Transverse colon (tissue), 4 donors: Measurements from ENCODE around the gene RTL10. TPM values are rescaled to one million over a fixed set of nuclear protein-coding genes. Genes with fewer than 3 reads are reported as not detected.

Experiments used
- DNase-seq: peaks from one replicate; pipeline ENCODE4 v3.0.0-alpha.2; 2019
- H3K27ac ChIP-seq, 4 donors: fragments of 200-600 bp; sonication (generic); 2 replicates each; pipeline ENCODE4 v1.5.1; 2016 to 2018; ENCODE audit warnings: inconsistent platforms in 4 of 4
- H3K27me3 ChIP-seq: fragments of 200-600 bp; sonication (generic); 2 replicates; pipeline ENCODE4 v1.5.1; 2017; ENCODE audit warnings: inconsistent platforms
- H3K36me3 ChIP-seq, 4 donors: fragments of 200-600 bp; sonication (generic); 2 replicates each; pipeline ENCODE4 v1.5.1; 2017 to 2019; ENCODE audit warnings: inconsistent platforms in 4 of 4
- H3K4me1 ChIP-seq, 4 donors: fragments of 200-600 bp; sonication (generic); 2 replicates each; pipeline ENCODE4 v1.5.1; 2017 to 2020; ENCODE audit warnings: inconsistent platforms in 4 of 4
- H3K4me3 ChIP-seq, 4 donors: fragments of 200-600 bp; sonication (generic); 1 replicate in 1 of 4; 2 replicates in 3 of 4; pipeline versions ENCODE4 v1.5.1 to v1.6.1; 2017 to 2019; ENCODE audit warnings: inconsistent platforms in 4 of 4
- H3K9me3 ChIP-seq, 2 donors: fragments of 200-600 bp; sonication (generic); 2 replicates each; pipeline ENCODE4 v1.5.1; 2017 to 2019; ENCODE audit warnings: inconsistent platforms in 2 of 2
- EP300 ChIP-seq: sonication (generic); formaldehyde crosslinking; IDR thresholded peaks from one replicate; pipeline ENCODE4 v1.6.1; 2017; ENCODE audit warnings: antibody characterized with exemption, low read depth
- POLR2A ChIP-seq: fragments of 450-650 bp; IDR thresholded peaks from one replicate; pipeline ENCODE4 v1.6.1; 2016; ENCODE audit warnings: antibody characterized with exemption, mild to moderate bottlenecking, moderate library complexity
- POLR2AphosphoS5 ChIP-seq, 3 donors: sonication (generic); formaldehyde crosslinking; IDR thresholded peaks; one replicate each; pipeline ENCODE4 v1.6.1; 2016; ENCODE audit warnings: antibody characterized with exemption in 3 of 3
- WGBS, 2 donors: methylation state at CpG; one replicate each; pipeline ENCODE4 v1.1.5; 2018; ENCODE audit warnings: low coverage in 1 of 2; 5-methylcytosine and 5-hydroxymethylcytosine counted together
- in situ Hi-C, 4 donors: fragments of 200-750 bp; cut with MboI; loops; one replicate each; pipeline versions ENCODE4 v1.15.0 to v1.15.1; 2017; ENCODE audit warnings: low sequenced_read_pairs in 3 of 4, low pct_ligation_motif_present in 1 of 4, low pct_unique_long_range_greater_than_20kb in 1 of 4
- intact Hi-C: fragments of 100-400 bp; cut with DNase I; formaldehyde crosslinking; loops from one replicate; pipeline ENCODE4 v1.15.1; 2023; ENCODE audit warnings: low total_unique reads
- total RNA-seq, 4 donors: library from RNA; depleted of rRNA; stranded (reverse); fragments of >200 nt; gene quantifications; one replicate each; pipeline ENCODE4 v1.1.0, GENCODE V29; 2016
- TF ChIP-seq, protein P1 (sequence below), 5 experiments: fragments of 200-600 bp in 3 of 5; fragments of 450-650 bp in 2 of 5; sonication (generic) in 3 of 5; IDR thresholded peaks; 1 replicate in 2 of 5; 2 replicates in 3 of 5; pipeline ENCODE4 v1.5.1; 2016 to 2017; ENCODE audit warnings: antibody characterized with exemption in 5 of 5, inconsistent platforms in 3 of 5, mild to moderate bottlenecking in 2 of 5, moderate library complexity in 1 of 5

RTL10 gene
- total RNA-seq, 4 donors from 2014 or later: 7.1 to 16.8 (median 7.8) TPM

DNA sequence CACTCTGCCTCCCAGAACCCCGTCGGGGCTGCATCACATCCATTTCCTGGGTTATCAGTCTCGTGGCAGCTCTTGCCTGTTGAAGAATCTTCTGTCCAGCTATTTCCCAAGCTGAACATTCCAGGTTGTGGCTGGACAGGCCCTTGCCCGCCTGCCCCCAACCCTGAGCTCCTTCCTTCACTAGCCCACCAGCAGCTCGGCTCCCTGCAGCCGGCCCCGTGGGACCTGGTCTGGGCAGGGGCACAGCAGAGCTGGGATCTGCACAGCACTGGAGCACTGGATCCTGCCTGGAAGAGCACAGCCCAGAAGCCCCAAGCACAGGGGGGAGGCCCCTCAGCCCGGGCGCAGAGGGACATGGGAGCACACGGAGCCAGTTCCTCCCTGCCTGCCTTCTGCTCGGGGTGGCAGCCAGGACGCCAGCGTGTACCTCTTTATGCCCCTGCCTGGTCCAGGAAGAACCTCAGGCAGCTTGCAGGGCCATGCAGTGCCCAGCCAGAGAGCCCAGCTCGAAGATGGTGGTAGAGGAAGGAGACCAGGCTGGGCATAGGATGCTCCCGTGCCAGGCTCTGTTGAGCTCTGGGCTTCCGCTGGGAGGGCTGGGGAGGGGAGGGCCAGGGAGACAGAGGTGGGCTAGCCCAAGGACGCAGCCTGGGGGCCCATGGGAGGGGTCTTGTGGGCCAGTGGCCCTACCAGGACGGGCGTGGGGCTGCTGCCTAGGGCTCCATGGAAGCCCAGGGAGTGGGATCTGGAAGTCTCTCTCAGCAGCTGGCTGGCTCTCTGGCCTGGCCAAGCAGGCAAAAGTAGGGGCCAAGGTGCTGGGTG, 16.6 kb upstream of the RTL10 start:
- intact Hi-C loops (no loop called here), in situ Hi-C loops (no loop called here)
- no peak for DNase-seq
- H3K4me1 ChIP-seq: peaks cover 11 to 37% (median 29%) of the 10 kb centered on the region in 4 donors
- no peak overlapping the region for H3K27ac ChIP-seq
- no peaks in the 10 kb centered on the region for H3K27me3 ChIP-seq
- TF ChIP-seq POLR2A (no peak), EP300 (no peak), POLR2AphosphoS5 (IDR thresholded peaks at IDR 0.05) (no peak)
- TF ChIP-seq, protein P1, sequence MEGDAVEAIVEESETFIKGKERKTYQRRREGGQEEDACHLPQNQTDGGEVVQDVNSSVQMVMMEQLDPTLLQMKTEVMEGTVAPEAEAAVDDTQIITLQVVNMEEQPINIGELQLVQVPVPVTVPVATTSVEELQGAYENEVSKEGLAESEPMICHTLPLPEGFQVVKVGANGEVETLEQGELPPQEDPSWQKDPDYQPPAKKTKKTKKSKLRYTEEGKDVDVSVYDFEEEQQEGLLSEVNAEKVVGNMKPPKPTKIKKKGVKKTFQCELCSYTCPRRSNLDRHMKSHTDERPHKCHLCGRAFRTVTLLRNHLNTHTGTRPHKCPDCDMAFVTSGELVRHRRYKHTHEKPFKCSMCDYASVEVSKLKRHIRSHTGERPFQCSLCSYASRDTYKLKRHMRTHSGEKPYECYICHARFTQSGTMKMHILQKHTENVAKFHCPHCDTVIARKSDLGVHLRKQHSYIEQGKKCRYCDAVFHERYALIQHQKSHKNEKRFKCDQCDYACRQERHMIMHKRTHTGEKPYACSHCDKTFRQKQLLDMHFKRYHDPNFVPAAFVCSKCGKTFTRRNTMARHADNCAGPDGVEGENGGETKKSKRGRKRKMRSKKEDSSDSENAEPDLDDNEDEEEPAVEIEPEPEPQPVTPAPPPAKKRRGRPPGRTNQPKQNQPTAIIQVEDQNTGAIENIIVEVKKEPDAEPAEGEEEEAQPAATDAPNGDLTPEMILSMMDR (IDR thresholded peaks at IDR 0.05): no peak
- H3K36me3 ChIP-seq: no peaks in the 10 kb centered on the region
- no peak overlapping the region for H3K4me3 ChIP-seq
- H3K9me3 ChIP-seq: no peaks in the 10 kb centered on the region
- 79% methylated on average over 16 of the region's 19 CpGs; no CpG with 5 or more reads in 1 of the 2 donors for WGBS, 2 donors

DNA sequence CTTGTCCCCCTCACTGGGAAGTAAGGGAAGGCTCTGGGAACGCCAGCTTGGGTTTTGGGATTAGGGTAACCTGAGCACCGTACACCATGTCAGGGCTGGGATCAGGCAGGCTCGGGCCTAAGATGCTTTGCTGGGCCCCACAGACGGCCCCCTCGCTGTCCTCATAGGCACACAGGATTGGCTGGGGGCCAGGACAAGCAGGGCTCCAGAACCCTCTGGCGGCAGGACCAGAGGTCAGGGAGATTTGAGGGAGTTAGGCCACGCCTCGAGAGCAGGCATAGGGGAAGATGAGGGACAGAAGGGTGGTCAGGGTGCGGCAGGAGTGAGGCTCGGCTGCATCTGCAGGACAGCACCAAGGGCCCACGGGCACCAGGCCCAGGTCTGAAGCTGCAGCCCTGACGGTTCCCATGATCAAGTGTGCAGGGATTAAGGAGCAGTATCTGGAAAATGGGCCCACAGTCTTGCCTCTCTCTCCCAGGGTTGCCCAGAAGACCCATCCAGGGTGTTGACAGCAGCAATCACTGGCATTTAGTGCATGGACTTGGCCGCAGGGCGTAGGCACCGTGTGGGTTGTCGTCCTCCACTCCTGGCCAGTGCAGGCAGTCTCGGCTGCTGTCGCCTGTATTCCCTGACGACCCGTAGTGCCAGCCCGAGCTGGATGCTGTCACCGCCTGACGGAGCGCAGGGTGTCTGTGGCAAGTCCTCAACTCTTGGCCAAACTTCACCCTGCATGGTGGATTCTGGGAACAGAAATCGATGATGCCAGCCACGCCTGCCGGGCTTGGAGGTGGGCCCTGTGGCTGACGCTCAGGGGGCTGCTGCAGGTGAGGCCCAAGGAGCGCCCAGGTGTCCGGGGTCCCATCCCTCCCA, 15.7 kb upstream of the RTL10 start:
- Histone ChIP-seq H3K27ac (no peak overlapping the region), H3K4me1 (peaks cover 11 to 29% (median 21%) of the 10 kb centered on the region in 4 donors), H3K36me3 (no peaks in the 10 kb centered on the region), H3K4me3 (no peak overlapping the region), H3K27me3 (no peaks in the 10 kb centered on the region), H3K9me3 (no peaks in the 10 kb centered on the region)
- TF ChIP-seq POLR2AphosphoS5 (IDR thresholded peaks at IDR 0.05) (no peak), EP300 (no peak), POLR2A (no peak)
- TF ChIP-seq, protein P1 (IDR thresholded peaks at IDR 0.05): no peak
- intact Hi-C loops (no loop called here), in situ Hi-C loops (no loop called here)
- WGBS, 2 donors: 84% methylated on average over 30 of the region's 30 CpGs; no CpG with 5 or more reads in 1 of the 2 donors
- DNase-seq: no peak

DNA sequence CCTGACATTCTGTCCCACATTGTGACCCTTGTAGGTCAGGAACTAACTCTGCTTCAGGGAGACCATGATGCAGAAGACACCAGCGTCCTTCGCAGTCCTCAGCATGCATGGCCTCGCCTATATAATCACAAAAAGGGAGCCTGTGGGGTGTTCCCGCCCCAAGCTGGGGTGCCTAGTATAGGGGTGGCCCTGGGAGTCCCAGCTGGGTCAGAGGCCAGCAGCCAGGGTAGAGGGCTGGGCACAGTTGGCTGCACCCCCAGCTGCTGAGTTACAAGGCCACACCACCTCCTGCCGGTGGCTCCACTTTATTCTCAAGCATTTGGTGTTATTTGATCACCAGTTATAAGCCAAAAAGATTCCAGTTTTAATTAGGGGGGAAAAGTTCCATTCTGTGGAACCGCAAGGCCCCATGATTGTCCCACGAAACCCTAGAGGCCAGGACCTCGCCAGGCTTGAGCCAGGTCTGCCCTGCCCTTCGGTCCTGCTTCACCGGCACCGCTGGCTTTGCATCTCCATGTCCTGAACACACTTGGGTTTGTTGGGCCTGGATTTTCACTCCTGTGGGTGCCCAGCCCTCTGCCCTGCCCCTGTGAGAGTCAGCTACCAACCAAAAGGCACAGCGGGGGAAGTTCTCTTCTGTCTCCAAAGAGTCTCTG, 15.0 kb upstream of the RTL10 start:
- peak overlapping the region in 1 of 4 donors; percentile 12 for H3K27ac ChIP-seq
- WGBS, 2 donors: 69% methylated on average over 12 of the region's 12 CpGs; no CpG with 5 or more reads in 1 of the 2 donors
- TF ChIP-seq POLR2A (no peak), POLR2AphosphoS5 (IDR thresholded peaks at IDR 0.05) (no peak), EP300 (no peak)
- TF ChIP-seq, protein P1 (IDR thresholded peaks at IDR 0.05): no peak
- in situ Hi-C loops (no loop called here), intact Hi-C loops (no loop called here)
- no peaks in the 10 kb centered on the region for H3K36me3 ChIP-seq
- H3K9me3 ChIP-seq: no peaks in the 10 kb centered on the region
- H3K27me3 ChIP-seq: no peaks in the 10 kb centered on the region
- H3K4me3 ChIP-seq: no peak overlapping the region
- H3K4me1 ChIP-seq: peaks cover 11 to 21% (median 16%) of the 10 kb centered on the region in 4 donors
- DNase-seq: no peak
